ENCODE results near the gene PLEKHD1.
"Not testable (repeated sequence)": the region's sequence is repeated elsewhere in the genome, so short reads cannot be mapped to it uniquely, and the experiment has no call there.

PLEKHD1 gene

DNA sequence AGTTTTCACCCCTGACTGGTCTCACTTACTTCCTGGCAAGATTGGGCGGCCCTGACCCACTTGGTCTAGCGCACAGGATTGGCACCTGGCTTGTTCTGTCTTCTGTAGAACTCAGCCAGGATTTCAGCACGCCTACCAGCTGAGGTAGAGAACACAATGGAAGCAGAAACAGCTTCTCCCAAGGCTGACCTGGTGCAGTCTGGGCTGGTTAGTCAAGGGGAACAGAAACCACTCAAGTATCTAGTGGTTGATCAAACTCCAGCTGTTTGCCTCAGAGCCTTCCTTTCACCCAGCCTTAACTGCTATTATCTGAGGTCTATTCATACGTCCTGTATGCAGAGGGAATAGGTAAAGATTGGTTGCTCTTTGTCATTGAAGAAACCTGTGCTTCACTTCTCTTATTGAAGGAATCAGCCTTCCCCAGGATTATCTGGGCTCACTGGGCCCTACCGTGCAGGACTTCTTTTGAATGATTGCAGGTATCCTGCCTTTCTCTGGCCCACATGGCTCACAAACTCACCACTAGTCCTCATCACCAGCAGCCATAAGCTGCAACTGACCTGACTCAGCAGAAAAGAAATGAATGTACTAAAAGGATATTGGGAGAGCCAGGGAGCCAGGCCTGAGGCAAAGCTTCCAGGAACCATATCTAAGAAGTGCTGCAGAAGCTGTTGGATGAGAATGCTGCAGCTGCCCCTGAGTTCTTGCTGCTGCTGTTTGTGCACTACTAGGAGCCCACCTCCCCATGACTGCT lies 2.5 kb upstream of the PLEKHD1 start:
- DNase-seq (ENCODE audit: low spot score) = no peak

DNA sequence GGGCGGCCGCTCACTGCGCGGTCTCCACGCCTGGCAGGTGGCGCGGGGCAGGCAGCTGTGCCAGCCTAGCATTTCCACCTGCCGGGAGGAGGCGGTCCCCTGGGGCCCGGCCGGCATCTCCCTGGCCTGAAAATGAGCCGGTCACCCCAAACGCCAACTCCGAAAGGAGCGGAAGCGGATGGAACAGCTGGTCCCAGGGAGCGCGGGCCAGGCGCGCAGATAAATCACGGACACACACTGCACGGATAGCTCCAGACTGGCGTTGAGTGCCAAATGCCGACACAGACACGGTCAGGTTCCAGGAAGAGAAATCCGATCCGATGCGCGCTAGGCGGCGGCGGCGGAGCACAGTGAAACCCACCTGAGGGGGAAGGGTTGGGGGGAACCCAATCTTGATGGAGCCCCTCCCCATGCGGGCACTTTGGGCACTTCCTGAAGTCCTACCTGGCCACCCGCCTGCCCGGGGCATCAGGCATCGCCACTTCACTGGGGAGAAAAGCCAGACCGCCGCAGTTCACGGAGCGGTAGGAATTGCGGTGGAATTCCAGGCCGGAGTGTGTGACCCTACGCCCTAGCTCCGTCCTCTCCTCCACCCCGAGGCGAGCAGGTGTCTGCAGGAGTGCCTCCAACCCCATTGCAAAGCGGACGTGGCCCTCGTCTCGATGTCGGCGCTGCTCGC lies 624 bp upstream of the PLEKHD1 start:
- peak; percentile 21 for DNase-seq (ENCODE audit: low spot score)

- no peak for DNase-seq (ENCODE audit: low spot score)
Measured at GRCh38 chr14:69485315-69485660, 760 bp downstream of the PLEKHD1 start.

DNA sequence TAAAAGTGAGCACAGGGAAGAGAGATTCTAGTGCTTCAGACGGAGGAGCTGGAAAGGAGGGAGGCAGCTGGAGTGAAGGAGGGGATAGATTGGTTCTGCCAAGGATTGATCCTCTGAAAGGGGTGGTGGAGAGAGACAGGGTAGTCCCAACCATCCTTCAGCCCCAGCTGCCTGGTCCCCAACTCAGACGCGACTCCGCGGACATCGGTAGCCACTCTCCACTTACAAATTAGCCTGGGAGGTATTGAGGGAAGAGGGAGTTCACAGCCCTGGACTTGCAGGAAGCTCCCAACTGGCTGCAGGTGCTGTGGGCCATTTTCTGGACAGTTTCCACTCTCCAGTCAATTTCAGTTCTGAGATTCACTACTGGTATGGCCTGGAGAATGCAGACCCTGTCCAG lies 1.2 kb downstream of the PLEKHD1 start:
- DNase-seq (ENCODE audit: low spot score) = no peak

GRCh38 chr14:69487226-69487625 lies 2.7 kb downstream of the PLEKHD1 start:
- DNase-seq (ENCODE audit: low spot score) = no peak

- DNase-seq (ENCODE audit: low spot score) = no peak
Measured at GRCh38 chr14:69487771-69488170, 3.2 kb downstream of the PLEKHD1 start.

DNA sequence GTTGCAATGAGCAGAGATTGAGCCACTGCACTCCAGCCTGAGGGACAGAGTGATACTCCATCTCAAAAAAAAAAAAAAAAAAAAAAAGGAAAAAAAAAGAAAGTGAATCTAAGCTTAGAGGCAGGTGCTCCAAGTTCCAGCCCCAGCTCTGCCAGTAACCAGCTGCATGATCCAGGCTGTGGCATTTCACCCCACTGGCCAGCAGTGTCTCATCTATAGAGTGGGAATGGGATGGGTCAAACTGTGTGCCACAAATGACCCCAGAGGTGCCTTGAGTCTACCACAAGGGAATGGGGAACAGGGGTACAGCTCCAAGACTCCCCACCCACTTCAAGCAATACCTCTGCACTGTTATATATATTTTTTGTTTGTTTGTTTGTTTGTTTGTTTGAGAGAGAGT lies 5.0 kb downstream of the PLEKHD1 start:
- DNase-seq (ENCODE audit: low spot score) = no peak

DNA sequence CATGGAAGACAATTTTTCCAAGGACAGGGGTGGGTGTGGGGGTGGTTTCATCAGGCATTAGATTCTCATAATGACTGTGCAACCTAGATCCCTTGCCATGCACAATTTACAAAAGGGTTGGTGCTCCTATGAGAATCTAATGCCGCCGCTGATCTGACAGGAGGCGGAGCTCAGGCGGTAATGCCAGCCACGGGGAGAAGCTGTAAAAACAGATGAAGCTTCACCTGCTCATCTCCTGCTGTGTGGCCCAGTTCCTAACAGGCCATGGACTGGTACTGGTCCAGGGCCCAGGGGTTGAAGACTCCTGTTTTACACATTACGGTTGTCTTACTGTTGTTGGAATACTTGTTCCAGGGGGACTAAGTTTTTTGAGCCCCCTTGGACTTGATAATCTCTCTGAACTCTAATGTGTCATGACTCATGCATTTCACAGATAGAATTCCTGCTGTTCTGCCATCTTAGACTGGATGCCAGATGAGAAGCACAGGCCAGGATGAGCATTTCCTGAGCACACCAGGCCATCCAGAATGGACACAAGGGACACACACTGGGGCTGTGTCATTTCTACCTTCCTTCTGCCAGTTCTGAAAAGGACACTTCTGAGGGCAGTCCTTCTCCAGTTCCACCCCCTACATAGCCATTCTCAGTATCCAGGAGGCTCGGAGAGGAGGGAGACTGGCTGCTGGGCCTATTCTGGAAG lies 5.8 kb downstream of the PLEKHD1 start:
- no peak for DNase-seq (ENCODE audit: low spot score)

GRCh38 chr14:69491193-69491592 lies 6.7 kb downstream of the PLEKHD1 start:
- DNase-seq (ENCODE audit: low spot score) = no peak

DNA sequence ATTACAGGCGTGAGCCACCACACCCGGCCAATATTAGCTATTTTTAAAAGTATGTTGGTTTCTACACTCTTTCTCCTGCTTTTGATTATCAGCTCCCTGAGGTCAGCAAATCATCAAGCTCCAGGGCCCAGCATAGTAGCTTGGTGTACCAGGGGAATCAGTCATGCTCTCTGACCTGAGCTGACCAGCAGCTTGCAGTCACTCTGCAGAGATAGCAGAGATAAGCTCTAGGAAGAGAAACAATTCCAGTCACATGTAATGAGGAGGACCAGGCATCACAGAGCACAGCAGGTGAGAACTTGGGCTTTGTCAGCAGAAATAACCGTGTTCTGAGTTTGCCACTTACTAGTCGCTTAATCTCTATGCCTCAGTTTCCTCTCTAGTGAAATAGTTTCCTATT lies 8.5 kb downstream of the PLEKHD1 start:
- DNase-seq (ENCODE audit: low spot score) = no peak

- no peak for DNase-seq (ENCODE audit: low spot score)
Measured at GRCh38 chr14:69493791-69494190, 9.3 kb downstream of the PLEKHD1 start.

DNA sequence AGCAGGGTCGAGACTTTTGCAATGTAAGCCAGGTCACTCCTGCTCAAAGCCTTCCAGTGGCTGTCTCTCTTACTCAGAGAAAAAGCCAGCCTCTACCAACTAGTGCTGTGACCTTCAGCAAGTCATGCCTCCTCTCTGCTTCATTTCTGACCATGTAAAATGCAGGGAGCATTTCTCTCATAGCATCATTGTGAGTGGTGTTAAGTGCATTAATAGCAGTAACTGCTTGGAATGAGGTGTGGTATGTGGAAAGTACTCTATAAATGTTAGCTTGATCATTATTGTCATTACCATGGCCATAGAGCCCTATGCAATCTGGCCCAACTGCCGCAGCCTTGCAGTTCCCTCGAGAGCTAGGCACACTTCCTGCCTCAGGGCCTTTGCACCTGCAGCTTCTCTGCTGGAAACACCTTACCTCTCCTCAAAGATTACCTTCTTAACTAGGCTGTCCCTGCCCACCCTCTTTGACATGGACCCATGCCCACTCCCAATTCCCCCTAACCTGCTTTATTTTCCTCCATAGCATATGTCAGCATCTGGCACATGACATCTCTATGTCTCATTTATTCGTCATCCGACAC lies 10.9 kb downstream of the PLEKHD1 start:
- no peak for DNase-seq (ENCODE audit: low spot score)

- not testable (repeated sequence) for DNase-seq (ENCODE audit: low spot score)
Measured at GRCh38 chr14:69497866-69498265, 13.3 kb downstream of the PLEKHD1 start.

- not testable (repeated sequence) for DNase-seq (ENCODE audit: low spot score)
Measured at GRCh38 chr14:69498286-69498685, 13.8 kb downstream of the PLEKHD1 start.

DNA sequence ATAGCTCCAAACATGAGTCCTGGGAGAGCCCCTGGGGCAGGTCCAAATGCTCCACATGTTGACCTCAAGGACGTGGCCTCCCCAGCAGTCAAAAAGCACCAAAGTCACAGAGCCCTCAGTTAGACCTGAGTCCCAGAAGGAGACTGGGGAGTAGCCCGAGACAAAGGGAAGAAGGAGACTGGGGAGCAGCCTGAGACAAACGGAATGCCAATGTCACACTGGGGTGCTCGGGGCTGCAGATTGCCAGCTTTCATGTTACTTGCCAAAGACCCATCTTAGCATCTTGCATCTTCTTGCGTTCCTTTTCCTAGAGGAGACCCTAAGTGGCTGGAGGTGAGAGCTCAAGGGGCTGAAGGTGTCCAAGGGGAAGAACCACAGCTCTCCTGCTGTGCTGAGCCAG lies 14.9 kb downstream of the PLEKHD1 start:
- no peak for DNase-seq (ENCODE audit: low spot score)

- no peak for DNase-seq (ENCODE audit: low spot score)
Measured at GRCh38 chr14:69500096-69500495, 15.6 kb downstream of the PLEKHD1 start.

DNA sequence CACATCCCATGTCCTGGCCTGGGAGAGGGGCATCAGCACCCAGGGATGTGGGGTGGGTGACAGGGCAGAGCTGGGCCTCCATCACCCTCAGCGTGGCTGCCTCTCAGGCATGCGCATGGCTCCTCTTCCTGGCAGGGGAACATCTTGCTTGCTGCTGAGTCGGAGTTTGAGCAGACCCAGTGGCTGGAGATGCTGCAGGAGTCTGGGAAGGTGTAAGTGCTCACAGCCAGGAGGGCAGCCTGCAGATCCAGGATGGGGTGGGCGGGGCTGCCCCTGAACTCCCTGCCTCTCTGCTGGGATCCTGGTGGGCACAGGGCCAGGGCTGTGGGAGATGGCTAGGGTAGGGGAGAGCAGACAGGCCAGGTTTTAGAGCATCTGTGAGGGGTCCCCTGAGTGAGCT lies 16.2 kb downstream of the PLEKHD1 start:
- peak; percentile 14 for DNase-seq (ENCODE audit: low spot score)

- DNase-seq (ENCODE audit: low spot score) = no peak
Measured at GRCh38 chr14:69501423-69501838, 16.9 kb downstream of the PLEKHD1 start.

DNA sequence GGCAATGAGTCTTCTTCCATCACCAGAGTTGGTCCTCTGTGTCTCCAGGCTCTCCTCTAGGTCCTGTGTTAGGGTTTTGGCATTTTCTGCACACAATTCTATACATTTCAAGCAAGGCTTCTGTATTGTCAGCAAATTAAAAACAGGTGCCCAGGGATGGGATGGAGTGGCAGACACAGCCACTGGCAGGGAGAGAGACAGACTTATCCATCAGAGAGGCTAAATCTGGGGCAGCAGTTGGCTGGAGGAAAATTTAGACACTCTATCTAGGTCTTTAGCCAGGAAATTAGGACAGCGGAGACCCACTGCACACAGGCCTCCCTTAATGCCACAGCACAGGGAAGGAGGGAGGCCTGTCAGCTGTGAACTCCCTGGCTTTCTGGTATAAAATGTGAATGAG lies 20.2 kb downstream of the PLEKHD1 start:
- no peak for DNase-seq (ENCODE audit: low spot score)

DNA sequence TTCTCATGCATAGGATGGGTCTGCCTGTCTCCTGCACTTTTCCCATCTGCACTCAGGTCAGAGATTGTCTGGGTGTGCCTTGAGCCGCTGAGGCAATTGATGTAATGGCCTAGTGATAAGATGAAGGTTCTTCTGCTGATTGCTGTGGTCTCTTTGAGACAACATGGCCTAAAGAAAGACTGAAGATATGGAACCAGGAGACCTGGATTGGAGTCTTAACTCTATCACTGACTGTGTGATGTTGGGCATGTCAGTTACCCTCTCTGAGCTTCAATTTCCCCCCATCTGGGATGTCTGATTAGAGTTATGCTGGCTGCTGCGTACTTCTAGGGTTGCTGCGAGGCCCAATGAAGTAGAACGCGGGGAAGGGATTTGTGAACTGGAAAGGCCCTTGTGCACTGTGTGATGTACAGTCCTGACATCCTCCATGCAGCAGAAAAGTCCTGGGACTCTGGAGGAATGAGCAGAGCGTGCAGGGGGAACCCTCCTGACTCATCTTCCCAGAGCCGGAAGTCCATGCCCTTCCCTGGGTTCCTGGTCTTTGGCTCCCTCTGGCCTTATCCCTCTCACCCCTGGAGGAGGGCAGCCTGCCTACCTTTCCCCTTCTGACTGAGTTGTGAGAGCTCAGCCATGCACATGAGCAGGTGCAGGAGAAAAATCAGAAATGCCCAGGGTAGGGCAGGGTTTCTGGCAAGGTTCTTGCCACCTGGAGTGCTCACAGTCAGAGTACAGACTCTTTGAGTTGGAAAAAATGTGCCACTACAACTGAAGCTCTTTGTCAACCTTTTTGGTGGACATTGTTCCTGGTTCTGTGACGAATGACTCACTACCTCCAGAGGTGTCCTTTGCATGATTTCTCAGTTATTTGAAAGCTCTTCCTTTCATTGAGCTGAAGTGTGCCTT lies 21.1 kb downstream of the PLEKHD1 start:
- DNase-seq (ENCODE audit: low spot score) = no peak

GRCh38 chr14:69506241-69506595 lies 21.7 kb downstream of the PLEKHD1 start:
- no peak for DNase-seq (ENCODE audit: low spot score)
